ACHN (cell line): Measurements from ENCODE around the gene PPP1R37.

Experiments used
- DNase-seq: peaks from one replicate; pipeline ENCODE4 v3.0.0-alpha.2; 2015
- in situ Hi-C: cut with HindIII; loops from 2 replicates; pipeline ENCODE4 v1.10.0; 2017; ENCODE audit warnings: low sequenced_read_pairs, low pct_ligation_motif_present, low pct_unique_long_range_greater_than_20kb

PPP1R37 gene

DNA sequence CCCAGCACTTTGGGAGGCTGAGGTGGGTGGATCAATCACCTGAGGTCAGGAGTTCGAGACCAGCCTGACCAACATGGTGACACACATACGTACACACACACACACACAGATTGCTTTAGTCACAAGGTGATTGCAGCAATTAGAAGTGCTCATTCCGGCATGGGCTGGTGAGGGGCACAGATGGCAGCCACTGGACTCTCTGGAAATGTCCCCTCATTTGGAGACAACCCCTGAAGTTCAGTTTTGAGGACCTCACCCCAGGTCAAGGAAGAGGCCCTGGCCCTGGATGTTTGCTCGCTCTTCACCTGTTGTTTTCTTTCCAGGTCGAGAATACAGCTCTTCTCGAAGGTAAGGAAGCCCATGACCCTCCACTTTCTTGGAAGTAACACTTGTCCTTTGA, 22.8 kb upstream of the PPP1R37 start:
- in situ Hi-C loops = no loop called here
- no peak for DNase-seq

DNA sequence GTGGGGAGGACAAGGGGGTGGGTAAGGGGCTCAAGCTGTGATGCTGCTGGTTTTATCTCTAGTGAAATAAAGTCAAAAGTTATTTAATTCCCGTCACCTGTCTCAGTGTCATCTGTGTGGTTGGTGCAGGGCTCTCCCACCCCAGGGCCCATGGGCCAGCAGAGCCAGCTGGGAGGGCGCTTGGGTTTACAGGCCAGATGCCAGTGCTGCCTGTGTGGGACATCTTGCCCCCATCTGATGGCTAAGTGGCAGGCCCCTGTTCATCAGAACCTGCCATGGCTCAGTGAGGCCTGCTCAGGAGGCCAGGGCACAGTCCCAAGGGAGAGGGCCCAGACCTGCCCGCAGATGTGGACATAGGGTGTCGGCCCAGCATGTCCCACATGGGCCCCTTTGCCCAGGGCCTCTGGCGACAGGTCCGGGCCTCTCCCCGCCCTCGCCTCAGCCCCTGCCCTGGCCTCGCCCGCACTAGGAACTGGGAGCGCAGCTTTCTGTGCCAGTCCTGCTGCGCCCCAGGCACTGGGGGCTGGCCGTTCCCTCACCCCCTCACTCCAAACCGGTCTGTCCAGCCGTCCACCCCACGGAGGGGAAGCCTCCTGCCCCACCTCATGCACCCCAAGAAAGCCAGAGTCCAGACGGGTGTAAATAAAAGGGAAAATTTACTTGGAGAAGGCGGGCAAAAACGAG, 22.0 kb upstream of the PPP1R37 start:
- in situ Hi-C loops = no loop called here
- DNase-seq = no peak

DNA sequence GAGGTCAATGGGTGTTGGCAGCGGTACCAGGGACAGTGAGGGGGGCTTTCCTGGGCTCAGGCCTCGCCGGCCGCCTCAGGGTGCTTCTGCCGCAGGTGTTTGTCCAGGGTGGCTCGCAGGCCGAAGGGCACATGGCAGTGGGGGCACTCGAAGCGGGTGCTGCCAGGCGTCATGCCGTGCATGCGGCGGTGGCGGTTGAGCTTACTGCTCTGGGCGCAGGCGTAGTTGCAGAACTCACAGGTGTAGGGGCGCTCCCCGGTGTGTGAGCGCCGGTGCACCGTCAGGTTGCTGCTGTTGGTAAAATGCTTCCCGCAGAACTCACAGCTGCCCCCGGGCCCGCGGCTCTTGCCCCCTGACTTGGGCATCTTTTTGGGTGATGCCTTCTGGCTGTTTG, 21.4 kb upstream of the PPP1R37 start:
- in situ Hi-C loops = no loop called here
- DNase-seq = no peak

DNA sequence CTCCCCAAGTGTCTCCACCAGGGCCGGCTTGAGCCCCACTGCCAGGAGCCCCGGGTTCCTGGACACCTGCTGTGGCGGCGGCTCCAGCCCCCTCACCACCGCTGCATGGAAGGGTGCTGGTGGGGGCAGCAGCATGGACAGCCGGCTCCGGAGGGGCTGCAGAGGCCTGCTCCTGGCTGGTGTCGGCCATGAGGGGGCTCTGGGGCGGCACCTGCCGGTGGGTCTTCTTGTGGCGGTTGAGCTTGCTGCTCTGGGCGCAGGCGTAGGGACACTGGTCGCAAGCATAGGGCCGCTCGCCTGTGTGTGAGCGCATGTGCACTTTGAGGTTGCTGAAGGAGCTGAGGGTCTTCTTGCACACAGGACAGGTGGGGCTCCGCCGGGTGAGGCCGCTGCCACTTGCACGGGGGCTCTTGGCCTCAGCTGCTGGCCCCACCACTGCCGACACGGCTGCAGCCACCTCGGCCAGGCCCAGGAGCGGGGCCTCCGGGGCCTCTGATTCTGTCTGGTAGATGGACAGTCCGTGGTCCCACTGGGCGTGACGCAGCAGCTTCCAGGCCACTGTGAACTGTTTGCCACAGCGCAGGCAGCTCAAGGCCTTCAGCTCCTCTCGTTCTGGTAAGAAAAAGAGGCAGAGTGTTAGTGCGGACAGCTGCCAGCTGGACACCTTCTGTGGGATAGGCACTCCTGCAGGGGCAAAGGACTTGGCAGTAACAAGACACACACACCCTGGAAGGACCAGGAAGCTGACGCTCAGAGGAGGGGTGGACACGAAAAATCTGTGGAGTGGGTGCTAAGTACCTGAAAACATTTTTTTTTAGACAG, 20.8 kb upstream of the PPP1R37 start:
- no peak for DNase-seq
- in situ Hi-C loops = no loop called here

DNA sequence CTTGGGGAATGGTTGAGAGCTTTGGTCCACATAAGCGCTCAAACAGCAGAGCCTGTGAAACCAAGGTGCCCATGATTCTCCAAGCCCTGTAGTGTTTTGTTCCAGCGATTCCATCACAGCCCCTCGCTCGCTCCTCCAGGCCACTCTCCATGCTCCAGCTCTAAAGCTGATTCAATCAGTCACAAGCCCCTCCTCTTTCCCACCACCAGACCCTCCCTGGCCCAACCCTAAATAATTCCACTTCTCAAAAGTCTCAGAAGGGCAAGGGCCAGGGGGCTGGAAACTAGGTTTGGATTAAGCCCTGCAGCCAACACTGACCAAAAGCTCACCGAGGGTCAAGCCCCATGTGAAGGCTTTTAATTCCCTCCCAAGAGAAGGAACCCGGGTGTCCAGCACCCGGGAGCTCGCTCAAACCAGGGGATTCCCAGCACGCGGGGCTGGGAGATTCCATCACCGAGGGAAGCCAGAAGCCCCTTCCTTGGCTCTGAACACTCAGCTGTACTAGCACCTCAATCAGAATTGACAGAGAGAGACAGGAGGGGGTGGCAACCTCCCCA, 18.2 kb upstream of the PPP1R37 start:
- DNase-seq = no peak
- in situ Hi-C loops = no loop called here

DNA sequence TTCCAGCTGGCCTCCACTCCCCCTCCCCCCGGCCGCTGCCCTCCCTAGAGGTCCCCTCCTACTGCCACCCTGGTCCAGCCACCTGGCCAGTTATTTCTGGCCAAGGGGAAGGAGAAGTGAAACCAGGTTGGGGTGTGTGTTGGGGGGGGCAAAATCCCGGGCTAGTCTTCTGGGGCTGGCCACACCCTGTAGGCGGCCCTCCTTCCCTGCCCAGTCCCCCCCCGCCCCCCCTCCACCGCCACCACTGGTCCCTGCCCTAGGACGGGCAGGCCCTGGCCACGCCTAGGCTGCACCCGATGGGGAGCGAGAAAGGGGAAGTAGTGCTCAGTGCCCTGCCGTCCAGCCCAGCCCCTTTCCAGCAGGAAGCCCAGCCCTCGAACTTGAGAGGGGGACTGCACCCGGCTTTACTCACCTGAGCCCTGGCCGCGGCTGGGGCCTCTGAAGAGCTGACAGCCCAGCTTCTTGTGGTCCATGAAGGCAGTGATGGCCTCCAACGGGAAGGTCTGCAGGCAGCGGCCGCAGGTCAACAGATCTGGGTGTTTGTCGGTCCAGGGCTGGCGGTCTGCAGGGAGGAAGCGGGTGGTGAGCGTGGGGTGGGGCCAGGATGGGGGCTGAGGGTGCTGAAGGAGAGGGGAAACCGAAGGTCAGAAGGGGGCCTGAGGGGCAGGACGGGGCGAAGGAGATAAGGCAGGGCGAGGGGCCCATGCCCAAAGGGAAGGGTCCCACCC, 17.5 kb upstream of the PPP1R37 start:
- DNase-seq = peak; percentile 73
- in situ Hi-C loops = no loop called here

DNA sequence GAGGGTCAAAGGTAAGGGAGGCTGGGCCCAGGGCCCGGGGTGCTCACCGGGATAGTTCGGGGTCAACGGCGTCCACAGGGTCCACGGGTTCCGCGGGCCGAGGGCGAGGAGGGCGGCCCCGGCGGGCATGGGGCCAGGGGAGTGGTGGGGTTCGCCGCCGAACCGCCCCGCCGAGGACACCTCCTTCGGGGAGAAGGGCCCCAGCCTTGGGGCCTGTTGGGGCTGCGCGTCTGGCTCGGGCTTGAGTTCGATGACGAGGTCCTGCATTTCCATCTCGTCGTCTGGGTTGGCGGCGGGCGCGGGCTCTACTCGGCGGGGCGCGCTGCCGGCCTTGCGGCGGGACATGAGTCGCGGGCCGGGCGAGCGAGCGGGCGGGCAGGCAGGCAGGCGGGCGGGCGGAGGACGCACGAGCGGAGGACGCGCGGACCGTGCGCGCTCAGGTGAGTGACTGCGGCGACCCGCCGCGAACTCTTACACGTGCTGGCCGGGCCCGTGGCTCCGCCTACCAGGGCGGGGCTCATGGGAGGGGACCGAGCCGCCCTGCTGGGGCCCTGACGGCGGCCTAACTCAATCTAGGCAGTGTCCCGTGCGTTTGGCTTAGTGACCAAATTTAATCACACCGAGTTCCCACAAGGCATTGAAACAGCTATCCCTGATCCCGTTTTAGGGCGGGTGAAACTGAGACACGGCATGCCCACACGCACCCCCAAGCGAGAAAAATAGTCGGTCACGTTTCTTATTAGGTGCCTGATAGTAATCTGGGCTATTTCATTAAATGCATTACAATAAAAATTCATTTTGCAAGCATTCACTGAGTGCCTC, 16.7 kb upstream of the PPP1R37 start, which contains the start of gene ZNF296:
Gene ZNF296, minus strand, starts transcription at position 450 of the 822 bp plus-strand sequence. Its CDS starts 105 bp downstream, at position 345.
- DNase-seq = peak; percentile 57
- in situ Hi-C loops = no loop called here

DNA sequence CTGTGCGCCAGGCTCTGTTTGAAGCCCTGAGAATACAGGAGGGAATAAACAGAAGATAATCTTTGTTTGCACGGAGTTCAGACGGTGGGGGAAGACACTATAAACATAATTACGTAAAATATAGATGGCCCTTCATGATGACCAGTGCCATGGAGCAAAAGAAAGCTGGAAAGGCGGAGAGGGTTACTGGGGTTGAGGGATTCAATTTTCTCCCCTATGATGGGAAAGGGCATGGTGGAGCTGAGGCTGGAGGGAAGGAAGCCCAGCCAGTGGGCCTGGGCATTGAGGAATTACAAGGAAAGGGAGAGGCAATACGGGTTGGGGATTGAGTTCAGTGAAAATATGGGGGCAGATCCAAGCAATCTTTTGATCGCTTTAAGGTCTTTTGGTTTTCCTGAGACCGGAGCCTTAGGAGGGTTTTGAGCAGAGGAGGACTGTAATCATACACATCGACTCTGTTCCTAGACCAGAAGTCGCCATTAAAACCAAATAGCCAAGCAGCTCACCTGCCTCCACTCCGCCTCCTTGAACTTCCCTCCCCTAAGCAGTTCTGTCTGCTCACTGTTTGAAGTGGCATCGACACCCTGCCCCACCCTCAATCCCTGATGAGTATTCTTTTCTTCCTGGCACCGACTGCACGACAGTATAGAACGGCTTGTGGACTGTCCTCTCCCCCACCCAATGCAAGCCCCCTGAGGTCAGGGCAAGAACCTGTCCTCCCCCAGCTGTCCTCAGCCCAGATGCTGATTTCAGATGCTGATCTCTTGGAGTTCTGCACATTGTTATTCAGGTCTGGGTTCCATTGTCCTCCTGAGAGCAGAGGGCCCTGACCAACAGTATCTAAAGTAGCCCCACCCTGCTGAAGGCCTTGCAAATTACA, 15.9 kb upstream of the PPP1R37 start:
- in situ Hi-C loops = no loop called here
- DNase-seq = no peak

DNA sequence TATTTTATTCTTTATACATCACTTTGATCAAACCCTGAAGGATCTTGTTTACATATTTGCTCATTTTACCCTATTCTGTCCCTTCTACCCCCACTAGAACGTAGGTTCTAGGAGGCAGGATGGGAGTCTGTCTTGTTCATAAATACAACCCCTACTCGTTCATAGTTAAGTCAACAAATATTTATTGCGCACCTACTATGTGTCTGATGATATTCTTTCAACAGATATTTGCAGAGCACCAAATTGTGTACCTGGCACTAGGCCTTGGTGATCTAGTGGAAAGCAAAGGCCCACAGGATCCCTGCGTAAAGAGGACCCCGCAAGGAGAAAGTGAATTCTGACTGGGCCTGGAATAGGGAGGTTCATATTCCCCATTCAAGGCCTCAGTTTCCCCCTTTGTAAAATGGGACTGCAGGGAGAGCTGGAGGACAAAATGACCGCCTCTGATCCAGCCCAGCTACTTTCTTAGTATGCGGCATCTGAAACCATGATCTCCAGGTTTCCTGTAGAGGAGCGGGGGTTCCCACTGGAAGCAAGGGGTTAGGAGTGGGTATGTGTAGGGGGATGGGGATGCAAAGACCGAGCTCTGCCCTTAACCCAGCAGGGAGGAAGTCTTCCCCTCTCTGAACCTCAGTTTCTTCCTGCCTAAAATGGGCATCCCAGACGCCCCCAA, 14.5 kb upstream of the PPP1R37 start:
- in situ Hi-C loops = no loop called here
- no peak for DNase-seq

DNA sequence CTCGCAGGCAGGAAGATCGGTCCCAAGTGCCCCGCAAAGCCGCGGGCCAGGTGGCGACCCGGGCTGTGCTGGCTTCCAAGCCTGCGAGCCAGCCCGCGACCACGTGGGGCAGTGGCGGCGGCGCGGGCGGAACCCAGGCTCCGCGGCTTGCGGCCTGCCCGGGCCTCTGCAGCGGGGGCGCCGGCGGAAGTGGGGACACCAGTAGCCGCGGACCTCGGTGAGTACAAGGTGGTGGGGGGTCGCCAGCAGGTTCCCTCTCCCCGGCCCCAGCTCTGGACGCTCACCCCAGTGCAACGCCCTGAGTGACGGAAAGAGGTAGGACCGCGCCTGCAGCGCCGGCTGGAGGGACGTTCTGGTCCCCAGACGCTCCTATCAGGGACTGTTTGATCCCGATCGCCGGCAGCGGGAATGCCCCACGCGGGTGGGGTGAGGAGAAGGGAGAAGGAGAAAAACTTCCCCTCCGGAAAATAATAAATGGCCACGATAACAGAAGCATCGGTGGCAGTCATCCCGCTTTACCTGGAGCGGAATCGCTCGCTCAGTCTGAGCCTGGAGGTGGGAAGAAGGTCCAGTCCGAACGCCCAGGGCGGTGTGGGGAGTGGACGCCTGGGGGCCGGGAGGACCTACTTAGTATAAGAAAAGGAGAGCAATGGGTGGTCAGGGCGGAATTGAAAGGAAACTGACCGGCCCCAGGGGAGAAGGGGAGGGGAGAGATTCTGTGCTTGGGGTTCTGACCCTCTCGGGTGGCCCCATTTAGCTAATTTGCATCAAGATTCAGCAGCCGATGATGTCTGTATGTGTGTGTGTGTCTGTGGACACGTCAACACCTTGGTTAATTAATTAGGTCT, 13.7 kb upstream of the PPP1R37 start, which contains the start of gene GEMIN7:
Gene GEMIN7, plus strand, starts transcription at position 198 of the 848 bp plus-strand sequence. CDS start 10,855 bp downstream, outside the sequence.
- in situ Hi-C loops = no loop called here

DNA sequence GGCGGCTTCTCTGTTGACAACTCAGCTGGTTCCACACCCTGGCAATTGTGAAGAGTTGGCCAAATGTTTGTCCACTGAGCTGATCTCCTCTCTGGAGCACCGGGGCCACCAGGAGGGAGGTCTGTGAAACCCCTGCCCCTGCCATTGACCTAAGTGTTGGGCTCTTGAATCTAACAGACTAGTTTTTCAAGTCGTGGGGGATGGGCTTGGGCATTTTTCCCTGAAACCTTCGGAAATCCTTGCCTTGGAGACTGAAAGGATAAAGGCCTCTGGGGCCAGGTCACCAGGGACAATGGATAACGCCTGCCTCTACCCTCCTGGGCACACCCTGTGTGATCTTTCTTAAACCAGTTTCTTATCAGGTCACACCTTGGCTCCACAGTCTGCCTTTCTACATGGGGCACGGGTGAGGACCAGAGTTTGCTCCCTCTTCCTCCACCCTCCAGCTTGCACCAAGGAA, 13.0 kb upstream of the PPP1R37 start:
- no peak for DNase-seq
- in situ Hi-C loops = no loop called here

More for the DNA sequence above, 13.7 kb upstream of the PPP1R37 start, which contains the start of gene GEMIN7:
- peak; percentile 71 for DNase-seq

DNA sequence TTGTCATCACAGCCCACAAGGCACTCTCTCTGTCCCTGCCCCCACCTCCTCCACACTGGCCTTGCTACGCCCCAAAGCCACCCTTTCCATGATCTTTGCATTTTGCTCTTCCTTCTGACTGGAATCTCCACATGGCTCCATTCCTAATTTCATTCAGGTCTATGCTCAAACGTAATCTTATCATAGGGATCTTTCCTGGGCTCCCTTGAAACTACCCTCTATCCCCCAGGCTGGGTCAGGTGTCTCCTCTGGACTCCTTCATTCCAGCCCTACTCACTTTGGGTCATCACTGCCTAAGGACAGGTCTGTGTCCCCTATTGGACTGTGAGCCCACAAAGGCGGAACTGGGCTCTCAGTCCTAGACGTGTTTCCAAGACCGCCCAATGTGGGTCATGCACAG, 10.8 kb upstream of the PPP1R37 start:
- in situ Hi-C loops = no loop called here
- DNase-seq = no peak

DNA sequence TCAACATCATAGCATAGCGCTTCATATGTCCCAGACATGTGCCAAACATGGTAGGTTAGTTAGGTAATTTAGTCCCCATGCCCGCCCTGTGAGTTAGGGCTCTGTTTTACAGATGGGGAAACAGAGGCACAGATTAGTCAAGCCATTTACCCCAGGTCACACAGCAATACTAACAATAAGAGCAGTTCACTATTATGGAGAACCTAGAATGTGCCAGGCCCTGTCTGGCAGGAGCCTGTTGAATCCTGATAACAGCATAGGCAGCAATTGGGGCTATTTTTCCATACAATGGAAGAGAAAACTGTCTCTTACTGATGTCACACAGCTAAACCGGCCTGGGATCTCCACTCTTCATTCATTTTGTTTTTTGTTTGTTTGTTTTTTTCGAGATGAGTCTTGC, 6.5 kb upstream of the PPP1R37 start:
- in situ Hi-C loops = no loop called here

DNA sequence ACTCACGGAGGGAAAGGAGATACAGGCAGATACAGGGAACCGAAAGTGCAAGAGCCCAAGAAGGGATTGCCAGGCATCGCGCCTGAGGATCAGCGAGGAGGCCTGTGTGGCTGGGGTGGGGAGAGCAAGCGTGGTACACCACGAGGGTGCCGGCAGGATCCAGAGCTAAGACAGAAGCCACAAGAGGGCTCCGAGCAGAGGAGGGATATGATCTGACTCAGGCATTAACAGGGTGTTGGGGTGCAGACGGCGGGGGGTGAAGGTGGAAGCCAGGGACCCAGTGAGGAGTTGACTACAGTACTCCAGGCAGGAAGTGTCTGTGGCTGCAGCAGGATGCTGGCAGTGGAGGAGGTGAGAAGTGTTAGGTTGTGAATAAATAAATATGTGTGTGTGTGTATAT, 5.4 kb upstream of the PPP1R37 start:
- no peak for DNase-seq
- in situ Hi-C loops = no loop called here

More for the DNA sequence above, 6.5 kb upstream of the PPP1R37 start:
- DNase-seq = no peak

DNA sequence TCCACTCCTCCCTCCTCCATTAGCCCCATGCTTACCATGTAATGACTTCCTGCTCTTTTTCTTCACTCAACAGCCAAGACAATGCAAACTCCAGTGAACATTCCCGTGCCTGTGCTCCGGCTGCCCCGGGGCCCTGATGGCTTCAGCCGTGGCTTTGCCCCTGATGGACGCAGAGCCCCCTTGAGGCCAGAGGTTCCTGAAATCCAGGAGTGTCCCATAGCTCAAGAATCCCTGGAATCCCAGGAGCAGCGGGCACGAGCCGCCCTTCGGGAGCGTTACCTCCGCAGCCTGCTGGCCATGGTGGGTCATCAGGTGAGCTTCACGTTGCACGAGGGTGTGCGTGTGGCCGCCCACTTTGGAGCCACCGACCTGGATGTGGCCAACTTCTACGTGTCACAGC, 2.9 kb upstream of the PPP1R37 start:
- in situ Hi-C loops = no loop called here
- no peak for DNase-seq

DNA sequence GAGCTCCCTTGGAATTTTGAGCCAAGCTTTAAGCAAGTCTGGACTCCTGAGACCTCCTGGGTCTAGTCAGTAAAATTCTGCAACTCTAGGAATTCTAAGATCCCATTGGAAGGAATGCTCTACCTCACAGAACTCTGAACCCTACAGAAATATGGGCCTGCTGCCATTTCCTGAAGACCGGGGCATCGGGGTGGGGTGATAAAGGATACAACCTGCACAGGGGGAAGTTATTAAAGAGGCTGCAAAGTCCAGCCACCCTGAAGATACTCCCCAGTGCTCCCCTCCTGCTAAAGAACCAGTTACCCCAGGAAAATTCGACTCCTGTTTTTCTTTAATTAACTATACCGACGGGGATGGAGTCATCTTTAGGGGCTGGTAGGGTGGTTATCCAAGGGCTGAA, 2.4 kb upstream of the PPP1R37 start:
- DNase-seq = no peak
- in situ Hi-C loops = no loop called here
